SK-N-MC (cell line): Measurements from ENCODE around the gene TRIM2.

ENCODE experiments used
- EZH2 ChIP-seq: fragments of 200-600 bp; sonication (generic); IDR thresholded peaks from one replicate; pipeline ENCODE4 v1.6.1; 2017; ENCODE audit warnings: antibody characterized with exemption
- FOXP2 ChIP-seq: optimal IDR thresholded peaks from 2 replicates; pipeline ENCODE3; 2011; ENCODE audit warnings: mild to moderate bottlenecking, moderate library complexity; ENCODE audit not compliant: insufficient read depth; ENCODE audit errors: extremely low read length, control extremely low read depth
- POLR2AphosphoS5 ChIP-seq: IDR thresholded peaks from 2 replicates; pipeline ENCODE4 v1.6.1; 2012; ENCODE audit warnings: mild to moderate bottlenecking, low read depth, low read length, borderline replicate concordance

DNA sequence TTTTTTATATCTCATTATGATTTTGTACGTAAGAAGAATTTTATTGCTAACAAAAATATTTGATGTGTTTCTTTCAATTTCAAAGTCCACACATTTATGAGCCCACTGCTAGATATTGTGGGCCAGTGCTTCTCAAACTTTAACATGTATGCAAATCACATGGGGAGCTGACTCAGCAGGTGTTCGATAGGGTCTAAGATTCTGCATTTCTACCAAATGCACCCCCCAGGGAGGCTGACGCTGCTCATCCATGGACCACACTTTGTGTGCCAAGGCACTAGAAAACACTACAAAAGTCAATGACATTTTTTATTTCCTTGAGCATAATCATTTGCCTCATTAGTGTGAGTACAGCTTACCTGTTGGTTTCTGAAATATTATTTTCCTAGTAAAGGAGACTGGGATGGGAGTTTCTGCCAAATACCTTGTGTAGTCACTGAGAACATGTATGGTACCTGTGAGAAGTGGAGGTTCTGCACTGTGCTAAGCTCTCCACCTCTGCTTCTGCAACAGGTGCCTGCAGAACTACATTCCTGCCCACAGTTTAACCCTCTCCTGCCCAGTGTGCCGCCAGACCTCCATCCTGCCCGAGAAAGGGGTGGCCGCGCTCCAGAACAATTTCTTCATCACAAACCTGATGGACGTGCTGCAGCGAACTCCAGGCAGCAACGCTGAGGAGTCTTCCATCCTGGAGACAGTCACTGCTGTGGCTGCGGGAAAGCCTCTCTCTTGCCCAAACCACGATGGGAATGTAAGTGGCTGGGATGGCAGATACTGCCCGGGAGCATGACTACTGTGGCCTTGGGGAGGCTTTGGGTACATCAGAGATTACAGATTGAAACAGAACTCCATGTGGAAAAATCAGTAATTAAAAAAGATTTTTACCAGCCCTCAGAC is 71.4 kb downstream of the TRIM2 start:
- no peak for TF ChIP-seq POLR2AphosphoS5
- no peak for TF ChIP-seq EZH2
- TF ChIP-seq FOXP2: no peak
